Measurements from ENCODE around the gene PPP1R37. TPM values are rescaled to one million over a fixed set of nuclear protein-coding genes. Genes with fewer than 3 reads are reported as not detected.
A peak's percentile ranks its signal among the peaks of the same experiment; 100 is the strongest.

Gene PPP1R37
- total and polyA plus RNA-seq, 2 of the 8 experiments (the other 6 are each of a cell fraction or from before 2014, with no cell fraction given): 14.6 to 25.7 TPM

DNA sequence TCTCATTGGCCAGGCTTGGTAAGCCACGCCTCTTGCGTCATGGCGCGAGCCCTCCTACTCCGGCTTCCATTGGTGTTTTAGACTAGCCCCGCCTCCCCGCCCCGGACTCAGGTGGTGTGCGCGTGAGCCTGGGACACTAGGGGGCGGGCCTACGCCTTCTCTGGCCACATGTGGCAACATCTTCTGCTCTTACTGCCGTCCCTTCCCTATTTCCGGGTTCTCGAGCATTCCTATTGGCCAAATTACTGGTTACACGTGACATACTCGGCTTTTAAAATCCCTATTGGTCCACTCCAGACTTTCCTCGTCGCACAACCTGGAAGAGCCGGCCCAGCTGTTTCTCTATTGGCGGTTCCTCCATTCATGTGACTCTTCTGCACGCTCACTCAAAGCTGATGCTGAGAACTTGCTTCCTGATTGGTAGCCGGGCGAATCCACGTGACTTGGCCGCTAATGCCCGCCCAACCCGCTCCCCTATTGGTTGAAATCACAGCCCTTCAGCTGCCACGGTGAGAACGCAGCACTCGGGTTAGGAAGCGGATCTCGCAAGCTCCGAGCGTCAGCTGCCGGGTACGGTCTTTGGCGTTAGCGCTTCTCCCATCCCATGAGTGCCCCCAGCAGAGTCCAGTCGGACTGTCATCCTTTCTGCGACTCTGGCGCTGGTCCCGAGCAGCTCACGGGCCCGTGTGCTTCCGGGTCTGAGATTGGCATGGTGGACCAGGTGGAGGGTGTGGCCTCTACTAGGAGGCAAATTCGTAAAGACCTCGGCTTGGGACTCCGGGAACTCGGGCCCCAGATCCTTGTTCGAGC is 85.5 kb downstream of the PPP1R37 start, which contains the start of gene BLOC1S3:
TSS of gene BLOC1S3 (plus strand) at position 523 of the 810 bp plus-strand sequence. CDS start 513 bp downstream, outside the sequence.
- ChIA-PET POLR2A (ENCODE audit: partially characterized antibody) (interaction anchor here (1.0 to 2.5 kb wide), 11 partner anchors 8 to 179 kb away, joined by 3 to 14 read pairs (median 5); partner anchors contain the start of genes GEMIN7, NKPD1 and PPP1R37), CTCF (ENCODE audit: partially characterized antibody) (interaction anchor here (0.7 to 3.8 kb wide), 11 partner anchors 9 to 107 kb away, joined by 3 to 17 read pairs (median 4); partner anchors contain the start of gene NKPD1)
- Histone ChIP-seq H4K8ac (ENCODE audit: extremely low read depth, insufficient read depth, low read length) (peak within 1 kb of the TSS; percentile 90), H2BK12ac (ENCODE audit: low read depth, low read length) (no peak within 1 kb of the TSS), H4K91ac (replicated peaks; ENCODE audit: insufficient read length, low read length) (no peak within 1 kb of the TSS), H3K36me3 (ENCODE audit: control insufficient read depth in 2 of 4, insufficient read depth in 4 of 4, low read length in 3 of 4) (no peaks in the 10 kb centered on the region), H3K27ac (ENCODE audit: low read depth, low read length) (peak within 1 kb of the TSS; percentile 82), H3K18ac (ENCODE audit: extremely low read depth, low read length) (no peak within 1 kb of the TSS; the same call in 1 of the 2 replicates), H2AFZ (ENCODE audit: low read length) (peak within 1 kb of the TSS; percentile 97), H2BK15ac (ENCODE audit: low read length) (no peak within 1 kb of the TSS), H2BK5ac (ENCODE audit: low read depth, low read length) (peak within 1 kb of the TSS; percentile 55), H3K79me2 (ENCODE audit: control insufficient read depth in 1 of 2, insufficient read depth in 2 of 2, low read length in 2 of 2) (peaks cover 0 to 9% of the 10 kb centered on the region in 2 experiments; a peak in 1 of 4 replicates), H3K9ac (replicated peaks in 1 of 4; ENCODE audit: extremely low read depth in 1 of 4, low read depth in 3 of 4, low read length in 3 of 4) (peak within 1 kb of the TSS; percentile 68 to 93 (median 84)), H4K5ac (ENCODE audit: insufficient read length, low read depth, low read length) (peak within 1 kb of the TSS; percentile 3), H3K27me3 (replicated peaks in 1 of 4; ENCODE audit: control insufficient read depth in 3 of 4, extremely low read depth in 1 of 4, insufficient read depth in 3 of 4, low read length in 3 of 4) (no peaks in the 10 kb centered on the region), H3K4me1 (replicated peaks in 1 of 4; ENCODE audit: control insufficient read depth in 3 of 4, insufficient read depth in 4 of 4, low read length in 3 of 4) (peaks cover 0 to 5% (median 0%) of the 10 kb centered on the region in 4 experiments; a peak in 5 of 7 replicates), H4K20me1 (replicated peaks in 1 of 2; ENCODE audit: control insufficient read depth in 1 of 2, insufficient read depth in 2 of 2, low read length in 2 of 2) (peaks cover 2 to 5% of the 10 kb centered on the region in 2 experiments), H3K23me2 (ENCODE audit: low read depth, low read length) (peaks cover 9% of the 10 kb centered on the region), H2AK5ac (ENCODE audit: low read depth, low read length) (no peak within 1 kb of the TSS), H3K9me3 (ENCODE audit: insufficient read depth in 2 of 2, low read depth in 1 of 2, low read length in 1 of 2) (no peaks in the 10 kb centered on the region), H3K4me2 (ENCODE audit: insufficient read depth in 1 of 2, low read depth in 2 of 2, low read length in 2 of 2) (peak within 1 kb of the TSS; percentile 91), H3K14ac (ENCODE audit: insufficient read length) (no peak within 1 kb of the TSS), H3K23ac (ENCODE audit: insufficient read length) (no peak within 1 kb of the TSS), H2BK20ac (ENCODE audit: low read length) (no peak within 1 kb of the TSS), H3K4ac (replicated peaks; ENCODE audit: insufficient read length, low read depth, low read length) (no peak within 1 kb of the TSS), H2BK120ac (replicated peaks; ENCODE audit: low read depth, low read length) (no peak within 1 kb of the TSS), H3K79me1 (ENCODE audit: low read depth, low read length) (peaks cover 8% of the 10 kb centered on the region), H3K56ac (replicated peaks; ENCODE audit: insufficient read length, low read depth, low read length) (peak within 1 kb of the TSS; percentile 61), H3K4me3 (ENCODE audit: extremely low read depth in 1 of 4, insufficient read depth in 2 of 4, low read depth in 3 of 4, low read length in 4 of 4) (peak within 1 kb of the TSS; percentile 79 to 97 (median 93))
- FAIRE-seq (peak; percentile 95), DNase-seq (ENCODE audit: low read depth in 1 of 2, low spot score in 2 of 2) (peak; percentile 98 to 99)
- WGBS, 2 experiments (ENCODE audit: extremely low coverage in 1 of 2, insufficient coverage in 1 of 2, insufficient read length in 1 of 2, insufficient replicate concordance in 2 of 2, low coverage in 1 of 2, low lambda C conversion rate in 2 of 2, missing lambda C conversion rate in 1 of 2): 3% methylated on average over 50 of the region's 51 CpGs; no CpG with 5 or more reads in 1 of the 2 experiments
- peak; percentile 19; the same call in 1 of the 2 replicates for TF ChIP-seq EGR1 (IDR thresholded peaks at IDR 0.05; ENCODE audit: borderline replicate concordance, low read depth, low read length)
- no peak for TF ChIP-seq ASH2L (IDR thresholded peaks at IDR 0.05; ENCODE audit: low read length)
- no peak for TF ChIP-seq JUND (IDR thresholded peaks at IDR 0.05; ENCODE audit: low read length)
- TF ChIP-seq SP2 (IDR thresholded peaks at IDR 0.05; ENCODE audit: low read length): peak; percentile 52
- TF ChIP-seq CBX5 (IDR thresholded peaks at IDR 0.05; ENCODE audit: low read depth, low read length): no peak
- peak; percentile 50 for TF ChIP-seq PHF8 (conservative IDR thresholded peaks at IDR 0.05; ENCODE audit: low read depth, low read length)
- TF ChIP-seq CEBPB (IDR thresholded peaks at IDR 0.05; ENCODE audit: low read depth, low read length): peak; percentile 87
- no peak for TF ChIP-seq YY1 (IDR thresholded peaks at IDR 0.05; ENCODE audit: low read depth, low read length)
- TF ChIP-seq CTBP2 (IDR thresholded peaks at IDR 0.05; ENCODE audit: borderline replicate concordance, insufficient read depth, insufficient read length, low read length): no peak
- TF ChIP-seq BRCA1 (IDR thresholded peaks at IDR 0.05; ENCODE audit: low read depth, low read length): no peak
